HEK293 (cell line): ENCODE measurements around the gene MLLT10.

Experiments
- CTCF ChIP-seq: fragments of 450-650 bp; formaldehyde crosslinking; IDR thresholded peaks from 2 replicates; pipeline ENCODE4 v1.5.1; 2016; ENCODE audit warnings: missing biosample characterization, missing genetic modification characterization
- SP2 ChIP-seq: fragments of 450-650 bp; formaldehyde crosslinking; IDR thresholded peaks from 2 replicates; pipeline ENCODE4 v1.5.1; 2016; ENCODE audit warnings: missing biosample characterization, missing genetic modification characterization
- ZBTB8A ChIP-seq: fragments of 450-650 bp; formaldehyde crosslinking; IDR thresholded peaks from 2 replicates; pipeline ENCODE4 v1.5.1; 2016; ENCODE audit warnings: missing biosample characterization, missing genetic modification characterization
- ZNF10 ChIP-seq: fragments of 450-650 bp; formaldehyde crosslinking; IDR thresholded peaks from 2 replicates; pipeline ENCODE4 v1.5.1; 2017; ENCODE audit warnings: missing biosample characterization, missing genetic modification characterization
- TF ChIP-seq, protein P1 (sequence below): fragments of 450-650 bp; formaldehyde crosslinking; IDR thresholded peaks from 2 replicates; pipeline ENCODE4 v1.5.1; 2016; ENCODE audit warnings: missing biosample characterization, missing genetic modification characterization

DNA sequence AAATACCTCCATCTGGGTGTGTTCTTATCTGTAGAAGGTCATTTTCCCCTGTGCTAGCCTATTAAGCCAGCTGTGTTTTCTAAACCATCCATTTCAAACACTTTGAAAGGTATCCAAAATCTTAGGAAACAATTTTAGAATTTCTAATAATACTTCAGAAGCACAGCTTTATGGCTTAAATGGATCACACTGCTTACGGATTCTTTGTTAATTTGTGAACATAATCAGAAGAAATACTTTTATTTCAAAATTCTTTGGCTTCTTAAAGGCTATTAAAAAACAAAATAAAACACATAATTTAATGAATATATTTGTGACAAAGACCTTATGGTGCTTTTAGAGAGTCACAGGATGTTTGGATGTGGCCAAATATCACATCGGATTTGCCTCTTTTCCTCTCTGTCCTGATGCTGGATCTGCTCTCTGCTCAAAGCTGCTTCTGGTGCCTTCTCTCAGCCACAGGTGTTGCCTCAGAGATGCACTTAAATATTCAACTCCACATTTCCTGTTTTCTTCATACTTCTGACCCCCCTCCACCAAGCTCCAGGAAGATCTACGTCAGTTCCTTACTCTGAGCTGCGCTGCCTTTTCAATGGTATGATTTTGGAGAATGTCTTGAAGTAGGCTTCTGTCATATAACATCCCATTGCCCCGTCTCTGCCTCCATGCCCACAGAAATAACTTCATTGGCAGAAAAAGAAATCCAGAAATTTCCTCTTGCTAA is 230.6 kb downstream of the MLLT10 start:
- TF ChIP-seq, protein P1, sequence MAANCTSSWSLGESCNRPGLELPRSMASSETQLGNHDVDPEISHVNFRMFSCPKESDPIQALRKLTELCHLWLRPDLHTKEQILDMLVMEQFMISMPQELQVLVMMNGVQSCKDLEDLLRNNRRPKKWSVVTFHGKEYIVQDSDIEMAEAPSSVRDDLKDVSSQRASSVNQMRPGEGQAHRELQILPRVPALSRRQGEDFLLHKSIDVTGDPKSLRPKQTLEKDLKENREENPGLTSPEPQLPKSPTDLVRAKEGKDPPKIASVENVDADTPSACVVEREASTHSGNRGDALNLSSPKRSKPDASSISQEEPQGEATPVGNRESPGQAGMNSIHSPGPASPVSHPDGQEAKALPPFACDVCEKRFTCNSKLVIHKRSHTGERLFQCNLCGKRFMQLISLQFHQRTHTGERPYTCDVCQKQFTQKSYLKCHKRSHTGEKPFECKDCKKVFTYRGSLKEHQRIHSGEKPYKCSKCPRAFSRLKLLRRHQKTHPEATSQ (tag by site-specific recombination) = no peak
- no peak for TF ChIP-seq CTCF (tag by site-specific recombination)
- no peak for TF ChIP-seq ZBTB8A
- no peak for TF ChIP-seq ZNF10 (tag by site-specific recombination)
- TF ChIP-seq SP2 = no peak
